Mesodermal cell (in vitro differentiated cells): Measurements from ENCODE around the gene TEKT5. TPM values are rescaled to one million over a fixed set of nuclear protein-coding genes. Genes with fewer than 3 reads are reported as not detected.
A peak's percentile ranks its signal among the peaks of the same experiment; 100 is the strongest.
"Not testable (repeated sequence)": the region's sequence is repeated elsewhere in the genome, so short reads cannot be mapped to it uniquely, and the experiment has no call there.

ENCODE experiments used
- H3K27ac ChIP-seq: 2 replicates; pipeline ENCODE4 v1.7.0; 2013; ENCODE audit warnings: mild to moderate bottlenecking, low read depth, low read length, moderate library complexity; ENCODE audit not compliant: severe bottlenecking
- H3K36me3 ChIP-seq: 2 replicates; pipeline ENCODE4 v1.7.1; 2013; ENCODE audit warnings: mild to moderate bottlenecking, low read length, moderate library complexity; ENCODE audit not compliant: control insufficient read depth, insufficient read depth
- H3K4me1 ChIP-seq: one replicate; pipeline ENCODE4 v1.7.1; 2013; ENCODE audit warnings: mild to moderate bottlenecking, low read length; ENCODE audit not compliant: insufficient read depth, control insufficient read depth, poor library complexity, severe bottlenecking
- H3K4me3 ChIP-seq: 2 replicates; pipeline ENCODE4 v1.7.0; 2013; ENCODE audit warnings: low read length, control low read depth, mild to moderate bottlenecking; ENCODE audit not compliant: insufficient read depth, poor library complexity, severe bottlenecking; ENCODE audit errors: extremely low read depth
- H3K9me3 ChIP-seq: 2 replicates; pipeline ENCODE4 v1.7.1; 2013; ENCODE audit warnings: mild to moderate bottlenecking, low read length, moderate library complexity; ENCODE audit not compliant: control insufficient read depth
- whole genome bisulfite sequencing, 2 experiments: methylation state at CpG; one replicate each; pipeline ENCODE4 v1.1.5; 2013; ENCODE audit warnings: missing lambda C conversion rate in 2 of 2; ENCODE audit not compliant: insufficient coverage in 2 of 2; 5-methylcytosine and 5-hydroxymethylcytosine counted together
- polyA plus RNA-seq, 2 experiments: library from polyadenylated mRNA; stranded (reverse); fragments of 50-300 nt; gene quantifications; one replicate each; pipeline ENCODE4 v1.2.3, GENCODE V29; 2013

TEKT5 gene
- 0.41 TPM for polyA plus RNA-seq (2013, experiment 1 of 2)
- not detected for polyA plus RNA-seq (2013, experiment 2 of 2)

DNA sequence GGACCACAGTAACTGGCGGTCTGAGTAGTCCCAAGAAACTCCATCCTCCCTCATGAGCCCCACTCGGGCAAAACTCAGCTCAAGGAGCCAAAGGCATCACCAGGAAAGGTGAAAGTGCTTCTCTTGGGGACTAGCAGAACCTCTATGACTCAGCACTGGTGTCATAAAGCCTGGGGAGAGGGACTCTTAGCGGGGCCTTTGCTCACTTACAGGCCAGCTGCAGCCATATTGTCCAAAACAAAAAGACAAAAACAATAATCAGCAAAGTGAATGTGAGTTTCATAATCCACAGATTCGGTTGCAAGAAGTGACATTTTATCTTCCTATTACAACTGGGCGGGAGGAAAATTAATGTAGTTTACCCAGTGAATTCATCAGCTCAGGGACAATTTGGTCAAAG, at the start of gene TEKT5:
Gene TEKT5 (minus strand): TSS at position 101 of the 400 bp plus-strand sequence. CDS start 57 bp downstream, at position 44.
- 92 to 94% methylated on average over 2 to 5 of the region's 5 CpGs for WGBS, 2 experiments
- no peaks in the 10 kb centered on the region for H3K9me3 ChIP-seq
- H3K4me1 ChIP-seq = no peaks in the 10 kb centered on the region
- no peak within 1 kb of the TSS for H3K27ac ChIP-seq
- H3K4me3 ChIP-seq = no peak within 1 kb of the TSS
- H3K36me3 ChIP-seq = no peaks in the 10 kb centered on the region

DNA sequence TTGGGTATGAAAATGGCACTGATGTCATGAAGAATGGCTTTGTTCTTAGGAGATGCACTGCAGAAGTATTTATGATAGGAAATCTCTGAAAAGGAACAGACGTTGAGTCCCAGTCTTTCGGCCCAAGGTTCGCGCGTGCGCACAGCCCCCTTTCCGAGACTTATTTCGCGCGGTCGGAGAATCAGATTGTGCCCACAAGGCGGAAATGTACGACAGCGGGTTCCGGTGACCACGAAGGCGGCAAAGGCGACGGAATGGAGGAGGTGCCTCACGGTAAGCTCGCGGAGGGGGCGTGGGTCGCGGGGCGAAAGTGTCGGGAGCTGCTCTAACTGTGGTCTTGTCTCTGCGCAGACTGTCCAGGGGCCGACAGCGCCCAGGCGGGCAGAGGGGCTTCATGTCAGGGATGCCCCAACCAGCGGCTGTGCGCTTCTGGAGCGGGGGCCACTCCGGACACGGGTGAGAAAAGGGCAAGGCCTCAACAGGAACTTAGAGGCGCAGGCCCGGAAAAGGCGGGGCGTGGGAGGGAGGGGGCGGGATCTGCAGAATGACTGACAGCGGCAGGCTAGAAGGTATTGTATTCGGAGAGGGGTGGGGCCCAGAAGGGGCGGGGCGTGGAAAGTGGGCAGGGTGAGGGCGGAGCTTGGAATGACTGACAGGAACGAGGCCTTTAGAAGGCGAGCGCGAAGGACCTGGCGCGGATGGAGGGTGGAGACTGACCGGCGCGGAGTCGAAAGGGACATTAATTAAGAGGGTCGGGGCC, 49.1 kb upstream of the TEKT5 start, which contains the start of gene NUBP1:
Gene NUBP1 (plus strand): TSS at position 233 of the 760 bp plus-strand sequence. CDS start 22 bp downstream, at position 255.
- peaks cover 2% of the 10 kb centered on the region for H3K4me1 ChIP-seq
- peak within 1 kb of the TSS; percentile 48 for H3K4me3 ChIP-seq
- H3K27ac ChIP-seq = peak within 1 kb of the TSS; percentile 94
- 1 to 2% methylated on average over 42 to 57 of the region's 57 CpGs for WGBS, 2 experiments
- H3K36me3 ChIP-seq = peaks cover 16% of the 10 kb centered on the region
- H3K9me3 ChIP-seq = no peaks in the 10 kb centered on the region

DNA sequence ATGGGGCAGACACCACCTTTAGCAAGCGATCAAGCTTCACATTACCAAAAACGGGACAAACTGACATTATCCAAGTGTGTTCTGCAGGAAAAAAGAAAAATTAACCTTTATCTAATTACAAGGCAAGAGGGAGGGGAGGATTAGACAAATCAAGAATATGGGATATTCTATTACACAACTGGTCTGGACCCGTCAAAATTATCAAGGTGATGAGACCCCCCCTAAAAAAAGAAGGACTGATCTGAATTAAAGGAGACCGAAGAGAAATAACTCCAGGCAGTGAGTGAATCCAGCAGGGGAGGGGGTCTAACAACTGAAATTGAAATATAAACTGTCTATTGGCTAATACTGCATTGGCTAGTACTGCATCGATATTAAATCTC, 48.5 kb upstream of the TEKT5 start:
- H3K27ac ChIP-seq = peak overlapping the region; percentile 38

DNA sequence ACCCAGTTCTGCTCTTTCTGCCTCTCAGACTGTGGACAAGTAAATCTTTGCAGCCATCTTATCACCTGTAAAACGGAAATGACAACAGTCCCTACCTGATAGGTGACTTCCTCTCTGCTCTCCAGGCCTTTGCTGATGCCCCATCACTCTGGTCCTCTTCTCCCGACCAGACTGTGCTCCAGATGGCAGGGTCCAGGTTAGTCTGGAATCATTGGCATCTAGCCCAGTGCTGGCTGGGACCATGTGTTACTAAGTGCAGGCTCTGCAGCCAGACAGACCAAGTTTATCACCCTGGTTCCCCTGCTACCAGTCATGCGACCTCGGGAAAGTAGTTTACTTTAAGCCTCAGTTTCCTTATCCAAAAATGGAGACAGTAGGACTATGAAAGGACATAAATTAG, 47.1 kb upstream of the TEKT5 start:
- Histone ChIP-seq H3K9me3 (no peaks in the 10 kb centered on the region), H3K36me3 (no peaks in the 10 kb centered on the region), H3K27ac (no peak overlapping the region), H3K4me1 (peaks cover 2% of the 10 kb centered on the region), H3K4me3 (no peak overlapping the region)
- 84 to 93% methylated on average over 2 to 3 of the region's 4 CpGs for WGBS, 2 experiments

More for the DNA sequence above, 48.5 kb upstream of the TEKT5 start:
- no peaks in the 10 kb centered on the region for H3K9me3 ChIP-seq
- peak overlapping the region; percentile 48 for H3K4me3 ChIP-seq
- WGBS, 2 experiments = 20 to 29% methylated on average over 2 of the region's 5 CpGs
- peaks cover 2% of the 10 kb centered on the region for H3K4me1 ChIP-seq
- H3K36me3 ChIP-seq = peaks cover 10% of the 10 kb centered on the region

DNA sequence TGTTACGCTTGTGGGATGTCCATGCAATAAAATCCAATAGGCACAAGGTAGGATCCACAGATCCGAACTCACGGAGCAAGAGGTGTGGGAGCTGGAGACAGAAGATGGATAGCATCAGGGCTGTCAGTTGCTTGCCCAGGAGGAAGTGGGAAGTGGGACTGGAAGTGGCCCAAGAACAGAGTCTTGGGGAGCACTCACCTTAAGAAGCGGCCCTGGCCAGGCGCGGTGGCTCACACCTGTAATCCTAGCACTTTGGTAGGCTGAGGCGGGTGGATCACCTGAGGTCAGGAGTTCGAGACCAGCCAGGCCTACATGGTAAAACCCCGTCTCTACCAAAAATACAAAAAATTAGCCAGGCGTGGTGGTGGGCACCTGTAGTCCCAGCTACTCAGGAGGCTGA, 46.5 kb upstream of the TEKT5 start:
- not testable (repeated sequence) for H3K9me3 ChIP-seq, H3K4me3 ChIP-seq, H3K27ac ChIP-seq, H3K36me3 ChIP-seq, H3K4me1 ChIP-seq
- 88 to 94% methylated on average over 9 of the region's 10 CpGs for WGBS, 2 experiments

DNA sequence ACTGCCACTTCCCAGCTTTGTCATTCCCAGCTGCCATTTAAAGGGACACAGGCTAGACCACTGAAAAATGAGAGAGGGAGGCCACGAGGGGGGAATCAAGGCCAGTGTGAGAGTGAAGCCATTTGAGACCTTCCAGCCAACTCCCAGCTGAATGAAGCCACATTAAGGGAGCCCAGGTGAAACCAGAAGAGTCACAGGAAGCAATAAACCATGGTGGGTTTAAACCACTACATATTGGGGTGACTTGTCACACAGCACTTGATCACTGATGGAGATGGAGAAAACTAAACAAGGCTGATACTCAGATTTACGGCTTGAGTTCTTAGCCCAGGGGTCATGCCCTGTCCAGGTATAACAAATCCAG, 46.1 kb upstream of the TEKT5 start:
- no peaks in the 10 kb centered on the region for H3K36me3 ChIP-seq
- peaks cover 2% of the 10 kb centered on the region for H3K4me1 ChIP-seq
- H3K9me3 ChIP-seq = no peaks in the 10 kb centered on the region
- WGBS, 2 experiments = 77 to 94% methylated on average over 1 to 2 of the region's 2 CpGs
- H3K4me3 ChIP-seq = no peak overlapping the region
- no peak overlapping the region for H3K27ac ChIP-seq

DNA sequence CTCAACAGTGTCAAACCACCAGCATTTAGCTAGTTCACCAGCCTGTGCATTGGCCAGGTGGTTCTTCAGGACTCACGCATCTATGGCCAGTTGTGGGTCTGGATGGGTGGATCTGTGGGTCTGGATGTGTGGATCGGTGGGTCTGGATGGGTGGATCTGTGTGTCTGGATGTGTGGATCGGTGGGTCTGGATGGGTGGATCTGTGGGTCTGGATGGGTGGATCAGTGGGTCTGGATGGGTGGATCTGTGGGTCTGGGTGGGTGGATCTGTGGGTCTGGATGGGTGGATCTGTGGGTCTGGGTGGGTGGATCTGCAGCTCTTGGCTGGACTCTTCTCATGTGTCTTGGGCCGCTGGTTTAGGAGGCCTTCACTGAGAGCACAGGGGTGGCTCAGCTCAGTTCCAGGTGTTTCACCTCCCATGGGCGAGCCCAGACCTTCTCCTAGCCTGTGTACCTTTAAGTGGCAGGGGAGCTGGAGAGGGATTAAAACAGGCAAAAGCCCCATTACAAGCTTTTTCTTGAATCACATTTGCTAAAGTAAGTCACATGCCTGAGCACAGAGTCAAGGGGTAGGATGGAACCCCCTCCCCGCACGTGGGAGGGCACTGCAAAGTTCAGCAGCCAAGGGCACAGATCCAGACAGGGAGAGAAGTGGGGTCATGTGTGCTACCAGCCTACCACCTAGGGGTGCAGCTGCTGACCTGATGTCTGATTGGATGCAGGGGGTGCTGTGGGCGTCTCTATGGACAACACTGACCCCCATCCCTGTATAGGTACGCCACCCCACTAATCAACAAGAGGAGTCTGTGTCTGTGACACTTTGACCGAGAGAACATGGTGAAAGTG, 45.5 kb upstream of the TEKT5 start:
- no peak overlapping the region for H3K4me3 ChIP-seq
- H3K36me3 ChIP-seq = no peaks in the 10 kb centered on the region
- no peaks in the 10 kb centered on the region for H3K9me3 ChIP-seq
- H3K27ac ChIP-seq = no peak overlapping the region
- WGBS, 2 experiments = 87 to 94% methylated on average over 3 to 6 of the region's 10 CpGs
- peaks cover 2% of the 10 kb centered on the region for H3K4me1 ChIP-seq

DNA sequence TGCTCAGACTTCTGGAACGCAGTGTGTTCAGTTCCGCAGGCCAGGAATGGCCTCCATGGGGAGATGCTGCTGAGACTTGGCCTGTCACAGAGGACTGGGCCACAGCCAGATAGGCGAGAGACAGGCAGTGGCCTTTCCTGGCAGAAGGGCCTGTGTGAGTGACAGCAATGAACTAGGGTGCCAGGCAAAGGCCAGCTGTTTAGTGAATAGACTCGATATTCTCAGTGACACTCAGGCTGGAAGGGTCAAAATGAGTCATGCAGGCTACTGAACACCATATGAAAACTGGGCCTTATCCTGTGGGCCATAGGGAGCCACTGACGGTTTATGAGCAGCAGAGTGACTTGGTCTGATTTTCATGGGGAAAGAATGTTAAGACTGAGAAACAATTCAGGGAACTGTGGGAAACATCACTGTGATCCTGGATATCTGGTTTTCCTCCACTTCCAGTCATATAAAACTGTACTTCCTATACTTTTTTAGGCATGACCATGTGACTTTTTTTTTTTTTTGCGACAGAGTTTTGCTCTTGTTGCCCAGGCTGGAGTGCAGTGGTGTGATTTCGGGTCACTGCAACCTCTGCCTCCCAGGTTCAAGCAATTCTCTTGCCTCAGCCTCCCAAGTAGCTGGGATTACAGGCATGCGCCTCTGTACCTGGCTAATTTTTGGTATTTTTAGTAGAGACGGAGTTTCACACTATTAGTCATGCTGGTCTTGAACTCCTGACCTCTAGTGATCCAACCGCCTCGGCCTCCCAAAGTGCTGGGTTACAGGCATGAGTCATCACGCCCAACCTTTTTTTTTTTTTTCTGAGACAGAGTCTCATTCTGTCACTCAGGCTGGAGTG, 43.7 kb upstream of the TEKT5 start:
- 81 to 85% methylated on average over 9 of the region's 12 CpGs for WGBS, 2 experiments
- H3K36me3 ChIP-seq = no peaks in the 10 kb centered on the region
- H3K4me1 ChIP-seq = no peaks in the 10 kb centered on the region
- H3K27ac ChIP-seq = peak overlapping the region; percentile 75
- H3K4me3 ChIP-seq = no peak overlapping the region
- H3K9me3 ChIP-seq = peaks cover under 1% of the 10 kb centered on the region

DNA sequence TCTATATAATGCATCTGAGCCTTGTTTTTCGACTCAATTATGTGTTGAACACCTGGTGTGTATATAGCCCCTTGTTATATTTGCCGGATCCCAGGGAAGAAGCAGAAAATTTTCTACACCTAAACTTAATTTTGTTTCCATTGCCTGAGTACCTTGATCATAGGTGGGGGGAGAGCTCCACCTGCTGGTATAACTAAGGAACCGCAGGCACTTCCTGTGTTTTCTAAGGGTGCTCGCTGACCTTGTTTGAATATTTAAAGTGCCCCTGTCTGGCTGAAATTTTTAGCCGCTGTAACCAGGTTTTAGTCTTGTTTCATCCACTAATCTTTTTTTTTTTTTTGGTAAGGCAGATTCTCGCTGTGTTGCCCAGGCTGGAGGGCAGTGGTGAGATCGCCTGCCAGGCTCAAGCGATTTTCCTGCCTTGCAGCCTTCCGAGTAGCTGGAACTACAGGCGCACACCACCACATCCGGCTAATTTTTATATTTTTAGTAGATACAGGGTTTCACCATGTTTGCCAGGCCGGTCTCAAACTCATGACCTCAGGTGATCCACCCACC, 42.4 kb upstream of the TEKT5 start:
- H3K9me3 ChIP-seq = peaks cover 6% of the 10 kb centered on the region
- H3K4me1 ChIP-seq = no peaks in the 10 kb centered on the region
- H3K36me3 ChIP-seq = no peaks in the 10 kb centered on the region
- H3K27ac ChIP-seq = no peak overlapping the region
- 7 to 70% methylated on average over 4 to 7 of the region's 12 CpGs for WGBS, 2 experiments
- no peak overlapping the region for H3K4me3 ChIP-seq

DNA sequence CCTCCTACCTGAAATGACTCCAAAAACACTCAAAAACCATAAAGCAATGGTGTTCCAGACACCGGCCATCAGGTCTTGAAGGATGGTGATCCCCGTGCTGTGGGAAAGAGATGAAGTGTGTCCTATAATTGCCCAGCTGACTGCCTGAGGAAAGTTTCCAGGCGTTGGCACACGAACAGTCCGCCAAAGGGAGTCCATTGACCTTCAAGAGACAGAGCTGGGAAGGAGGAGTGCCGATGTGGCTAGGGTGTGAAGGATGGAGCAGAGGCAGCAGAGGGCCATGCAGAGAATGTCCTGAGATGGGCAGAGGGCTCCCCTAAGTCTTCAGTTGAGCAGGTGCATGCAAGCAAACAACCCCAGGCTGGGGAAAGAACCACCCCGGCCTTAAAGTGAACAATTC, 37.1 kb upstream of the TEKT5 start:
- H3K4me1 ChIP-seq = no peaks in the 10 kb centered on the region

More for the DNA sequence above, 37.1 kb upstream of the TEKT5 start:
- WGBS, 2 experiments = 86 to 94% methylated on average over 6 to 7 of the region's 7 CpGs
- H3K36me3 ChIP-seq = no peaks in the 10 kb centered on the region
- H3K9me3 ChIP-seq = peaks cover 6% of the 10 kb centered on the region
- H3K4me3 ChIP-seq = no peak overlapping the region
- no peak overlapping the region for H3K27ac ChIP-seq
